ENCODE data around the gene BOD1L1.

Gene BOD1L1

GRCh38 chr4:13553081-13553480 lies 74.4 kb downstream of the BOD1L1 start:
- DNase-seq: no peak

- DNase-seq: peak; percentile 68
Measured at GRCh38 chr4:13548984-13549546, 78.5 kb downstream of the BOD1L1 start.

DNA sequence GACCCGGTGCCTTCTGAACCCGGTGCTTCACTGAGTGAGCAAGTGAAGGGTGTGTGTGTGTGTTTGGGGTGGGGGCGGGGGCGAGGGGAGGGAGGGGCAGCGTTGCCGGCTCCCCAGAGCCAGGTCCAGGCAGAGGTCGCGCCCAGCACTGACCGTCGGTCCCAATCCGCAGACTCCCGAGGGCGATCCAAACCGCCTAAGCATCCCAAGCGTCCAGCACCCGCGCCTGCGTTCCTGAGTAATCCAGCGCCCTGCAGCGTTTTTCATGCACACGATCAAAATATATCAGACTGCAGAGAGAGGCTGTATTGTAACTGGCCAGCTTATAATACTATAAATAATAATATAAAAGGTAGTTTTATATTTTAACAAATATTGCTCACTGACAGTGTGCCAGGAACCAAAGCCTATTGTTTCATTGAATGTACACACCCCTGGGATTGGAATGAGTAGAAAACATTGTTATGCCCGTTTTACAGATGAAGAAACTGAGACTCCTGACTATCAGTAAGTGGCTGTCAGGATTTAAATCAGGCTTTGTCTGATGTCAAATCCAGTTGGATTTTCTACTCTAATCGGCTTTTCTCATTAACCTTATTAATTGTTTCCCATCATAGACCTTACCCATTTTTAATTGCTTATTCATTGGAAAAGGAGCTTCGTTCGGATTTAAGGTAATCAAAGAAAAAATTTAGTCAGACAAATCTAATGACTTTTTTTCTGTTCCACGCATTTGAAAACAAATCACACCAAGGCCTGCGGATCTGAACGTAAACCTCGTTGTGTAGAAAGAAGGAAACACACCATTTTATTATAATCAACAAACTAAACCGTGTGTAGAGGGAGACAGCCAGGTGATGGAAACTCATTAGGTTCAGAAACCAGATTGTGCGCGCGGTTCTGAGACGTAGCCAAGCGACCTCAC lies 79.2 kb downstream of the BOD1L1 start:
- DNase-seq: peak; percentile 2

- DNase-seq: peak; percentile 12
Measured at GRCh38 chr4:13547485-13548041, 80.0 kb downstream of the BOD1L1 start.

GRCh38 chr4:13546941-13547484 lies 80.5 kb downstream of the BOD1L1 start:
- DNase-seq: peak; percentile 9

- DNase-seq: no peak
Measured at GRCh38 chr4:13546142-13546940, 81.2 kb downstream of the BOD1L1 start.

GRCh38 chr4:13545394-13545808 lies 82.1 kb downstream of the BOD1L1 start:
- DNase-seq: no peak

- DNase-seq: peak; percentile 50
Measured at GRCh38 chr4:13544606-13545393, 82.7 kb downstream of the BOD1L1 start.

DNA sequence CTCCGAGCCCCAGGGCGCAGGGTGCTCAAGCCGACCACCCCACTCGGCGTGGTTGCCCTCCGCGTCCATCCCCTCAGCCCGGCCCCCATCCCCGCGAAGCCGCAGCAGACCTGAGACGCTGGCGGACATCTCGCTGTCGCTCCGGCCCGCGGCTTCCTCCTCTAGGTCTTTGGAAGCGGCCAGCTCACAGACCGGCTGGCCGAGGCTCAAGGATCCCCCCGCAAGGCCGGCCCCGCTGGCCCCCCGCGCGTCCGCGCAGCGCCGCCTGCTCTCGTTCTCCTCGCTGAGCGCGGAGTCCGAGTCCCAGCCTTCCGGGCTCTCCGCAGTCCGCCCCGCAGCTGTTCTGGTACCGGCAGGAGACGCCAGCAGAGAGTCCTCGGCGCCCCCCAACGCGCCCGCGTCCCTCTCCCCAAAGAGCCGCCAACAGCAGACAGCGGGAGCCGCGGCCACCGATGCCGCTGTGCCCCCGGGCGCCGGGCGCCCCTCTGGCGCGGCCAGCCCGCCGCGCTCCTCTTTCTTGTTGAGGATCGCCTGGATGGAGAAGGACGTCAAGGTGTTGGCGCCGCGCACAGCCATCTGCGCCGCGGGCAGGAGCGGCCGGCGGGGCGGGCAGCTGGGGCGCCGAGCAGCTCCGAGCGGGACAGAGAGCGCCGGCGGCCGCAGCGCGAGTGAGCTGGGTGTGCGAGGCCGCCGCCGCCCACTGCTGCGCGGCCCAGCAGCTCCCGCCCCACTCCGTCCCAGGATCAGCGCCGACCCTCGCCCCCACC lies 83.5 kb downstream of the BOD1L1 start, which contains the start of gene NKX3-2:
Gene NKX3-2 (minus strand): TSS at position 670 of the 767 bp plus-strand sequence. CDS start 94 bp downstream, at position 576.
- peak; percentile 1 for DNase-seq

DNA sequence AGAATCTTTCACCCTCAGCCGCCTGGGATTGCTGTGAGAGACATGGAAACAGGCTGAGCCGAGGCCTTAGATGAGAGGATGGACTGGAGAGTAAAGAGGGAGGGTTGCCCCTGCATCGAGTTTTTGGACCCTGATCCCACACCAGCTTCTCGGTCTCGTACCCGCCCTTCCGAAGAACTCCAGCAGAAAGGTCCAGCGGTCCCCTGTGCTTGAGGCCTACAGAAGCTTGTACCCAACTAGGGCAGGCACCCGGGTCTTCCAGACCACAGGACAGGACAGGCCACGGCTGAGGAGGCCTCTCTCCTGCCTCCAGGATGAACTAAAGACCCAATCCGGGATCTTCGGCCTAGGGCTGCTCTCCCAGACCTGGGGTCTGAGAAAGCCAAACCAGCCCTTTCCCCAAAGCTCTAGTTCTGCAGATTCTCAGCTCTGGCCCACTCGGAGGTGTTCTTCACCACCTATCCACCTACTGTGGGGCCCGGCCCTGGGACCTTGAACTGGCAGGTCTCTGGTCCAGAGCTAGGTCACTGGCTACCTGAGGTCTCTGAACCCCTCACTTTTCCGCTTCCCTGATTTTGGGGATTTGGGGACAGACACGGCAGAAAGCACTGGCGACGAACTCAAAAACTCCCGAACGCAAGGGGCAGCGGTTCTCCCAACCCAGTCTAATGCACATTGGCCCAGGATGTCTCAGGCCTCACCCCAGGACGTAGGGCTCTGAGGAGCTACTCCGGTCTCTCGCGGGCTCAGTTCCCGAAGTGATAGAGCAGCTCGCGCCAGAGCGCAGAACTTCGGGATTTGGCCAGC lies 84.3 kb downstream of the BOD1L1 start:
- DNase-seq: no peak

DNA sequence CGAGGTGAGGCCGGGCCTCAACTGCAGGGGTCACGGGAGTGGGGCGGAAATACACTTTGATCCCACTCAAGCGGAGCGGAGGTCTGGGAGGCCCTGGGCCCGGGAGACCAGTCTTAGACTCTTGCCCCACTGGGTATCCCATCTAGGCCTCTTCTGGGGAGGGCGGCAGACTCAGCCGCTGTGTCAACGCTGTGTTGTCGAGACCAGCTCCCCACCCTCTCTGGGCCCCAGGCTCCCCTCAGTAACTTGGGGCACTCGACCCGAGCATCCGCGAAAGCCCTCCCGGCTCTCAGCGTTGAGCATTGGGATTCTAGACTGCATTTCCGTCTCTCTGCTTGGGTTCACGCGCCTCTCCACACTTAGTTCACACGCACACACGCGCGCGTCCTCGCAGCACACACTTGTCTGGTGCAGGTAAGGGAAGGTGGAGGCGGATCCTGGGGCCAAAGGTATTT lies 84.9 kb downstream of the BOD1L1 start:
- DNase-seq: no peak

DNA sequence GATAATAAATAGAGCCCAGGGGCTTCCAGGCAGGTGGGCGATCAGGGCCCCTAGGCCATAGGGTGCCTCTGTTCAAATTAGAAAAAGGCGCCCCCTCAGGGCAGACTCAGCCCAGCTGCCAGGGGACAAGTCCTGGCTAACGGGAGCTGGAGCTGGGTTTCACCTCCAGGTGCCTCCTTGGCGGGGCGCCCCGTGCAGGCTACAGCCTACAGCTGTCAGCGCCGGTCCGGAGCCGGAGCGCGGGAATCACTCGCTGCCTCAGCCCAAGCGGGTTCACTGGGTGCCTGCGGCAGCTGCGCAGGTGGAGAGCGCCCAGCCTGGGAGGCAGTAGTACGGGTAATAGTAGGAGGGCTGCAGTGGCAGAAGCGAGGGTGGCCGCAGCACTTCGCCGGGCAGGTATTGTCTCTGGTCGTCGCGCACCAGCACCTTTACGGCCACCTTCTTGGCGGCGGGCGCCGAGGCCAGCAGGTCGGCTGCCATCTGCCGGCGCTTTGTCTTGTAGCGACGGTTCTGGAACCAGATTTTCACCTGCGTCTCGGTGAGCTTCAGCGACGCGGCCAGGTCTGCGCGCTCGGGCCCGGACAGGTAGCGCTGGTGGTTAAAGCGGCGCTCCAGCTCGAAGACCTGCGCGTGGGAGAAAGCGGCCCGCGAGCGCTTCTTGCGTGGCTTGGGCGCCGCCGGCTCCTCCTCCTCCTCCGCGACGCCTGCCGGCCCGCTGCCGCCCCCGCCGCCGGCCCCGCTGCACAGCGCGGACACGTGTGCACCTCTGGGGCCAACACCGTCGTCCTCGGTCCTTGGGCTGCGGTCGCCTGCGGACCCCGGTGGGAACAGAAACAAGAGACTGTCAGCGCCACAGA lies 85.6 kb downstream of the BOD1L1 start:
- no peak for DNase-seq

DNA sequence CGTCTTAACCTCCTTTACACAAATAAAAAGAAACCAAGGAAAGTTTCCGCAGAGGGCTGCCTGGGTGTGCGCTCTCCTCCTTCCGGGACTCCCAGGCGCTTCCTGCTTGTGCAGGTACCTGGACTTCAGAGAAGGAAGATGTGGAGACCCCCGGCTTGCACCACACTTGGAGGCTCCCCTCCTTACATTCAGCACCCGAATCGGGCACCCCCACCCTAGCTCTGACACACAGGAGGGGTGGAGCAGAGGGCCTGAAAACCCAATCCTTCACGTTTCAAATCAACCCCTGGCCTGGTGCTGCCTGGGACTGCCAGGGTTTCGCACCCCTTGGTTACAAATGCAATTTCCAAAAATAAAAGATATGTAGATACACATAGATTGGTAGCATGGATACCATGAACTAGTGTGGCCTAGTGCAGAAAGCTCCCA lies 86.3 kb downstream of the BOD1L1 start:
- DNase-seq: no peak

DNA sequence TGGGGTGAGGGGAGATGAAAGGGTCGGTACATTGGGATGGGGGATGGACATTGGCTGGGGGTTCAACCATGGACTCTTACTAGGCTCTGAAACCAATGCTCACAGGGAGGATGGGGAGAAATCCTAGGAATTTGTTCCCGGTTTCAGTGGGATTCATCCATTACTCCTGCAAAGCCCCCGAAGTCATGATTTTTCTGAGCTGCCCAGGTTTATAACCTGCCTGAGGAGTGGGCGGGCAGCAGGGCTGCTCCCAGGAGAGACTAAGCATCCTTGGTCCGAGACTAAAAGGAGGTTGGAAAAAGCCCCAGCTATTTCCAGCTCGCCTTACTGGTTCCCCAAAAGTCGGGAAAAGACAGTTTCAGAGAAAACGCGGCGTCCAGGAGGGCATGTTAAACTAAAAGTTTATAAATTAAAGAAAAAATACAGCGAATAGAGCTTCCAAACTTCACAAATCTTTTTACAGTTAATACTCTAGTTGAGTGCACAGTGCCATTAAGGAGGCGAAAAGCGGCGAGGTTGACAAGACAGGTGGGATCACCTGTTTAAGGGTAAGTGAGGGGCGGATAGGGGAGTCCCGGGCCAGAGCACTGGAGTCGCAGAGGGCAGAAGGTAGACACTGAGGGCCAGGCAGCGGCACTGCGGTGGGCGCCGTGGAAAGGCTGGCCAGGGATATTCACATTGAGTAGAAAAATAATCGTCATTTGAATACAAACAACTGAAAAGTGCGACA lies 86.9 kb downstream of the BOD1L1 start:
- DNase-seq: no peak

GRCh38 chr4:13539619-13540445 lies 87.7 kb downstream of the BOD1L1 start:
- no peak for DNase-seq

GRCh38 chr4:13539047-13539618 lies 88.4 kb downstream of the BOD1L1 start:
- DNase-seq: no peak

DNA sequence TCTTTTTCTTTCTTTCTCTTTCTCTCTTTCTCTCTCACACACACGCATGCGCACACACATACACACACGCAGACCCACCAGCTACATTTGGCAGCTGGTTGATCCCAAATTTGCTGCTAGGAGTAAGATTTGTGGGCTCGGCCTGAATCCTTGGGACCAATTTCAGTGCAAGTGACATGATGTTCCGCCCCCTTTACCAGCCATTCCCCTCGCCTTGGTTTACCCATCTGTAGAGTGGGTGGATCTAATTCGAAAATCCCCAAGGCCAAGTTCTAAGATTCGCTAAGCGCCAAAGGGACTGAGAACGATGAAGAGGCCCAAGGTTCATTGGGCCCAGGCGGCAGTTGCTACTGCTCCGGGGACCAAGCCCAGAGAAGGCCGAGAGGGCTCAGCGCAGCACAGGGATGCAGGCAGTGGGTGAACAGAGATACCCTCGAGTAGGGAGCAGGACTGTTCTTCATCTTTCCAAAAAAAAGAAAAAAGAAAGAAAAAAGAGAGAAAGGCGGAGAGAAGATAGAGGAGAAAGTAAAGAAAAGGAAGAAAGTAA lies 89.0 kb downstream of the BOD1L1 start:
- DNase-seq: no peak

All from DMS79 treated with DMSO at 0.1 percent for 48 hours (cell line).